HepG2 (cell line): Measurements from ENCODE around the gene SMARCA4. TPM values are rescaled to one million over a fixed set of nuclear protein-coding genes. Genes with fewer than 3 reads are reported as not detected.

Source experiments
- CSRNP1 ChIP-seq: sonication (generic); formaldehyde crosslinking; IDR thresholded peaks from 2 replicates; pipeline ENCODE4 v1.8.1; 2023; ENCODE audit warnings: mild to moderate bottlenecking, missing genetic modification reagents
- GTF3A ChIP-seq: sonication (generic); formaldehyde crosslinking; conservative IDR thresholded peaks from 2 replicates; pipeline ENCODE4 v1.4.0; 2020; ENCODE audit warnings: mild to moderate bottlenecking, missing genetic modification reagents
- IRX3 ChIP-seq: sonication (generic); formaldehyde crosslinking; IDR thresholded peaks from 2 replicates; pipeline ENCODE4 v1.8.1; 2023; ENCODE audit warnings: mild to moderate bottlenecking, low read depth, missing genetic modification reagents, borderline replicate concordance
- KAT7 ChIP-seq: IDR thresholded peaks from 2 replicates; pipeline ENCODE4 v1.6.1; 2018; ENCODE audit warnings: borderline replicate concordance, missing compliant biosample characterization
- KLF6 ChIP-seq: IDR thresholded peaks from 2 replicates; pipeline ENCODE4 v1.8.0; 2016; ENCODE audit warnings: missing biosample characterization, missing genetic modification reagents
- NFIB ChIP-seq: sonication (generic); formaldehyde crosslinking; IDR thresholded peaks from 2 replicates; pipeline ENCODE4 v1.9.0; 2021; ENCODE audit warnings: missing genetic modification reagents, mild to moderate bottlenecking, borderline replicate concordance
- PITX1 ChIP-seq: sonication (generic); formaldehyde crosslinking; IDR thresholded peaks from 2 replicates; pipeline ENCODE4 v1.5.1; 2020; ENCODE audit warnings: mild to moderate bottlenecking, missing genetic modification reagents
- RAD21 ChIP-seq: fragments of 450-650 bp; formaldehyde crosslinking; IDR thresholded peaks from 2 replicates; pipeline ENCODE4 v1.5.0; 2020; ENCODE audit warnings: mild to moderate bottlenecking
- RARG ChIP-seq: sonication (generic); formaldehyde crosslinking; IDR thresholded peaks from 2 replicates; pipeline ENCODE4 v1.4.0; 2020; ENCODE audit warnings: low read depth, mild to moderate bottlenecking, missing genetic modification reagents
- RBM22 ChIP-seq: fragments of 200-400 bp; formaldehyde crosslinking; optimal IDR thresholded peaks from 2 replicates; pipeline ENCODE3; 2017; ENCODE audit warnings: mild to moderate bottlenecking, low read length, moderate library complexity
- RELA ChIP-seq: sonication (generic); formaldehyde crosslinking; IDR thresholded peaks from 2 replicates; pipeline ENCODE4 v1.4.0; 2020; ENCODE audit warnings: missing genetic modification reagents
- SIX4 ChIP-seq: sonication (generic); formaldehyde crosslinking; IDR thresholded peaks from 2 replicates; pipeline ENCODE4 v1.4.0; 2020; ENCODE audit warnings: missing genetic modification reagents
- SMC3 ChIP-seq: IDR thresholded peaks from 2 replicates; pipeline ENCODE4 v1.6.1; 2011; ENCODE audit warnings: low read length, improper control_type of control experiment
- TCF7 ChIP-seq: sonication (generic); IDR thresholded peaks from 2 replicates; pipeline ENCODE4 v1.6.1; 2016; ENCODE audit warnings: antibody characterized with exemption, low read depth
- TRIM22 ChIP-seq: fragments of 450-650 bp; IDR thresholded peaks from 2 replicates; pipeline ENCODE4 v1.6.1; 2017
- ZBTB8A ChIP-seq: sonication (generic); formaldehyde crosslinking; IDR thresholded peaks from 2 replicates; pipeline ENCODE4 v1.4.0; 2020; ENCODE audit warnings: mild to moderate bottlenecking, low read depth, missing genetic modification reagents, borderline replicate concordance
- ZNF143 ChIP-seq: sonication (generic); formaldehyde crosslinking; IDR thresholded peaks from 2 replicates; pipeline ENCODE4 v1.4.0; 2020; ENCODE audit warnings: missing genetic modification reagents
- ZNF354B ChIP-seq: sonication (generic); formaldehyde crosslinking; IDR thresholded peaks from 2 replicates; pipeline ENCODE4 v1.8.0; 2022; ENCODE audit warnings: mild to moderate bottlenecking, missing genetic modification reagents
- ZNF546 ChIP-seq: sonication (generic); formaldehyde crosslinking; conservative IDR thresholded peaks from 2 replicates; pipeline ENCODE4 v1.8.1; 2023; ENCODE audit warnings: mild to moderate bottlenecking, missing genetic modification reagents
- ZNF609 ChIP-seq: sonication (generic); formaldehyde crosslinking; IDR thresholded peaks from 2 replicates; pipeline ENCODE4 v1.4.0; 2020; ENCODE audit warnings: mild to moderate bottlenecking, missing genetic modification reagents, borderline replicate concordance
- ZNF703 ChIP-seq: sonication (generic); formaldehyde crosslinking; IDR thresholded peaks from 2 replicates; pipeline ENCODE4 v1.5.1; 2020; ENCODE audit warnings: missing genetic modification reagents, mild to moderate bottlenecking, moderate library complexity, borderline replicate concordance
- ZNF775 ChIP-seq: sonication (generic); formaldehyde crosslinking; IDR thresholded peaks from 2 replicates; pipeline ENCODE4 v1.4.0; 2020; ENCODE audit warnings: missing genetic modification reagents, mild to moderate bottlenecking, moderate library complexity, borderline replicate concordance
- ZNF879 ChIP-seq: sonication (generic); formaldehyde crosslinking; IDR thresholded peaks from 2 replicates; pipeline ENCODE4 v1.8.1; 2023; ENCODE audit warnings: missing genetic modification reagents
- polyA plus RNA-seq, 8 experiments: library from polyadenylated mRNA; depleted of rRNA in 3 of 8; stranded (reverse) in 7 of 8; unstranded in 1 of 8; fragments of >200 nt; fragmentation: Illumina TruSeq in 4 of 8; extraction: Trizol in 4 of 8; gene quantifications; 2 replicates each; pipeline versions ENCODE4 v1.2.1 to v1.2.3, GENCODE V29; 2011 to 2016; ENCODE audit warnings: low read depth in 4 of 8, missing spikeins in 1 of 8, mixed read lengths in 1 of 8; ENCODE audit not compliant: insufficient read depth in 1 of 8
- total RNA-seq, 5 experiments: library from RNA; depleted of rRNA; stranded (reverse); fragments of >200 nt; fragmentation: Illumina TruSeq; extraction: Trizol; gene quantifications; 2 replicates each; pipeline ENCODE4 v1.2.3, GENCODE V29; 2016; ENCODE audit warnings: low read depth in 1 of 5

The SMARCA4 gene
- total and polyA plus RNA-seq, 2 of the 13 experiments (the other 11 are each of a cell fraction or from before 2014, with no cell fraction given), result 25.4 to 45.9 TPM

GRCh38 chr19:11035441-11036377, 74.9 kb downstream of the SMARCA4 start (continued):
- TF ChIP-seq RBM22 (peak; percentile 14), RELA (CRISPR knock-in tag) (no peak), NFIB (CRISPR knock-in tag) (no peak), ZNF354B (CRISPR knock-in tag) (no peak), ZNF143 (CRISPR knock-in tag) (no peak), TRIM22 (no peak), RAD21 (CRISPR knock-in tag) (peak; percentile 91), ZBTB8A (no peak), ZNF879 (CRISPR knock-in tag) (no peak), SIX4 (CRISPR knock-in tag) (no peak), PITX1 (CRISPR knock-in tag) (no peak), RARG (no peak), ZNF546 (no peak), ZNF775 (CRISPR knock-in tag) (no peak), SMC3 (peak; percentile 76), KLF6 (CRISPR knock-in tag) (no peak), ZNF703 (no peak), CSRNP1 (CRISPR knock-in tag) (no peak), ZNF609 (CRISPR knock-in tag) (no peak), KAT7 (CRISPR knock-in tag) (no peak), GTF3A (no peak), IRX3 (CRISPR knock-in tag) (no peak), TCF7 (no peak)
